ENCODE results near the gene MAVS. TPM values are rescaled to one million over a fixed set of nuclear protein-coding genes. Genes with fewer than 3 reads are reported as not detected.
"Not testable (repeated sequence)": the region's sequence is repeated elsewhere in the genome, so short reads cannot be mapped to it uniquely, and the experiment has no call there.

Gene MAVS
- total and polyA plus RNA-seq, 5 donors from 2014 or later = 3.5 to 26.1 (median 3.8) TPM

GRCh38 chr20:3876000-3876399 is 29.4 kb downstream of the MAVS start:
- peaks cover 29% of the 10 kb centered on the region for H3K36me3 Mint-ChIP-seq
- ATAC-seq (ENCODE audit: low read depth in 2 of 2) (no peak), DNase-seq (no peak)
- Histone ChIP-seq H3K4me3 (ENCODE audit: low read depth, low read length) (no peak overlapping the region), H3K27ac (ENCODE audit: insufficient read depth, low read length, poor library complexity, severe bottlenecking) (no peak overlapping the region), H3K9me3 (ENCODE audit: control insufficient read depth in 2 of 2, low read length in 2 of 2) (no peaks in the 10 kb centered on the region), H3K36me3 (ENCODE audit: control insufficient read depth, insufficient read depth, low read length) (peaks cover 15% of the 10 kb centered on the region), H3K27me3 (ENCODE audit: control insufficient read depth, insufficient read depth, low read length) (no peaks in the 10 kb centered on the region), H3K4me1 (ENCODE audit: control insufficient read depth, insufficient read depth, low read length, poor library complexity, severe bottlenecking) (no peaks in the 10 kb centered on the region)
- no peak overlapping the region for H3K4me3 Mint-ChIP-seq
- H3K9me3 Mint-ChIP-seq = no peaks in the 10 kb centered on the region
- peak overlapping the region in 2 of 3 donors; percentile 40 to 77 for H3K27ac Mint-ChIP-seq
- H3K27me3 Mint-ChIP-seq = no peaks in the 10 kb centered on the region
- peaks cover 5 to 22% (median 11%) of the 10 kb centered on the region in 4 donors for H3K4me1 Mint-ChIP-seq

GRCh38 chr20:3876676-3877075 is 30.0 kb downstream of the MAVS start:
- H3K27me3 Mint-ChIP-seq = no peaks in the 10 kb centered on the region
- peaks cover 29% of the 10 kb centered on the region for H3K36me3 Mint-ChIP-seq
- no peak overlapping the region for H3K4me3 Mint-ChIP-seq
- H3K4me1 Mint-ChIP-seq = peaks cover 5 to 22% (median 12%) of the 10 kb centered on the region in 4 donors
- Histone ChIP-seq H3K4me3 (ENCODE audit: low read depth, low read length) (no peak overlapping the region), H3K9me3 (ENCODE audit: control insufficient read depth in 2 of 2, low read length in 2 of 2) (no peaks in the 10 kb centered on the region), H3K27ac (ENCODE audit: insufficient read depth, low read length, poor library complexity, severe bottlenecking) (no peak overlapping the region), H3K27me3 (ENCODE audit: control insufficient read depth, insufficient read depth, low read length) (no peaks in the 10 kb centered on the region), H3K4me1 (ENCODE audit: control insufficient read depth, insufficient read depth, low read length, poor library complexity, severe bottlenecking) (no peaks in the 10 kb centered on the region), H3K36me3 (ENCODE audit: control insufficient read depth, insufficient read depth, low read length) (peaks cover 15% of the 10 kb centered on the region)
- no peaks in the 10 kb centered on the region for H3K9me3 Mint-ChIP-seq
- ATAC-seq (ENCODE audit: low read depth in 2 of 2) (no peak), DNase-seq (no peak)
- no peak overlapping the region for H3K27ac Mint-ChIP-seq

- H3K27me3 ChIP-seq (ENCODE audit: control insufficient read depth, insufficient read depth, low read length); H3K4me3 ChIP-seq (ENCODE audit: low read depth, low read length); ATAC-seq (ENCODE audit: low read depth in 2 of 2); H3K4me1 ChIP-seq (ENCODE audit: control insufficient read depth, insufficient read depth, low read length, poor library complexity, severe bottlenecking); H3K9me3 Mint-ChIP-seq; H3K9me3 ChIP-seq (ENCODE audit: control insufficient read depth in 2 of 2, low read length in 2 of 2); H3K4me3 Mint-ChIP-seq; H3K27ac ChIP-seq (ENCODE audit: insufficient read depth, low read length, poor library complexity, severe bottlenecking); H3K27me3 Mint-ChIP-seq; DNase-seq; H3K36me3 ChIP-seq (ENCODE audit: control insufficient read depth, insufficient read depth, low read length); H3K27ac Mint-ChIP-seq: not testable (repeated sequence)
- Mint-ChIP-seq H3K36me3 (peaks cover 21% of the 10 kb centered on the region), H3K4me1 (peaks cover 4 to 14% (median 9%) of the 10 kb centered on the region in 4 donors)
Observed at GRCh38 chr20:3878921-3879274, 32.3 kb downstream of the MAVS start.

- Mint-ChIP-seq H3K36me3 (peaks cover 18% of the 10 kb centered on the region), H3K27me3 (peaks cover 6% of the 10 kb centered on the region), H3K4me1 (peaks cover 7 to 36% (median 24%) of the 10 kb centered on the region in 4 donors), H3K27ac (peak overlapping the region in 1 of 3 donors; percentile 21), H3K4me3 (peak overlapping the region in 2 of 4 donors; percentile 26 to 60), H3K9me3 (peaks cover 0 to 1% (median 0%) of the 10 kb centered on the region in 7 donors)
- Histone ChIP-seq H3K36me3 (ENCODE audit: control insufficient read depth, insufficient read depth, low read length) (no peaks in the 10 kb centered on the region), H3K27ac (ENCODE audit: insufficient read depth, low read length, poor library complexity, severe bottlenecking) (no peak overlapping the region), H3K9me3 (ENCODE audit: control insufficient read depth in 2 of 2, low read length in 2 of 2) (no peaks in the 10 kb centered on the region), H3K4me1 (ENCODE audit: control insufficient read depth, insufficient read depth, low read length, poor library complexity, severe bottlenecking) (peaks cover 18% of the 10 kb centered on the region), H3K4me3 (ENCODE audit: low read depth, low read length) (no peak overlapping the region), H3K27me3 (ENCODE audit: control insufficient read depth, insufficient read depth, low read length) (no peaks in the 10 kb centered on the region)
- no peak for ATAC-seq (ENCODE audit: low read depth in 2 of 2)
- no peak for DNase-seq
Observed at GRCh38 chr20:3885715-3886114, 39.1 kb downstream of the MAVS start.

GRCh38 chr20:3887876-3888620 is 41.4 kb downstream of the MAVS start:
- no peak for ATAC-seq (ENCODE audit: low read depth in 2 of 2)
- no peaks in the 10 kb centered on the region for H3K36me3 ChIP-seq (ENCODE audit: control insufficient read depth, insufficient read depth, low read length)
- Mint-ChIP-seq H3K4me3 (peak overlapping the region; percentile 94 to 98 (median 96)), H3K4me1 (peaks cover 13 to 57% (median 37%) of the 10 kb centered on the region in 4 donors), H3K27ac (peak overlapping the region; percentile 94 to 96 (median 94)), H3K36me3 (peaks cover 18% of the 10 kb centered on the region), H3K9me3 (peaks cover 0 to 1% (median 0%) of the 10 kb centered on the region in 7 donors), H3K27me3 (peaks cover 6% of the 10 kb centered on the region)
- peak overlapping the region; percentile 84 for H3K4me3 ChIP-seq (ENCODE audit: low read depth, low read length)
- no peak for DNase-seq
- peaks cover 41% of the 10 kb centered on the region for H3K4me1 ChIP-seq (ENCODE audit: control insufficient read depth, insufficient read depth, low read length, poor library complexity, severe bottlenecking)
- peak overlapping the region; percentile 90 for H3K27ac ChIP-seq (ENCODE audit: insufficient read depth, low read length, poor library complexity, severe bottlenecking)
- H3K9me3 ChIP-seq (ENCODE audit: control insufficient read depth in 2 of 2, low read length in 2 of 2) = no peaks in the 10 kb centered on the region
- H3K27me3 ChIP-seq (ENCODE audit: control insufficient read depth, insufficient read depth, low read length) = no peaks in the 10 kb centered on the region

- DNase-seq = peak; percentile 96 to 99 (median 96)
- Histone ChIP-seq H3K36me3 (ENCODE audit: control insufficient read depth, insufficient read depth, low read length) (no peaks in the 10 kb centered on the region), H3K4me3 (ENCODE audit: low read depth, low read length) (peak within 1 kb of the TSS; percentile 99), H3K27ac (ENCODE audit: insufficient read depth, low read length, poor library complexity, severe bottlenecking) (peak within 1 kb of the TSS; percentile 90), H3K9me3 (ENCODE audit: control insufficient read depth in 2 of 2, low read length in 2 of 2) (no peaks in the 10 kb centered on the region), H3K27me3 (ENCODE audit: control insufficient read depth, insufficient read depth, low read length) (no peaks in the 10 kb centered on the region), H3K4me1 (ENCODE audit: control insufficient read depth, insufficient read depth, low read length, poor library complexity, severe bottlenecking) (peaks cover 49% of the 10 kb centered on the region)
- Mint-ChIP-seq H3K36me3 (peaks cover 22% of the 10 kb centered on the region), H3K27me3 (peaks cover 6% of the 10 kb centered on the region), H3K9me3 (peaks cover 0 to 1% (median 0%) of the 10 kb centered on the region in 7 donors), H3K27ac (peak within 1 kb of the TSS; percentile 94 to 99 (median 95)), H3K4me3 (peak within 1 kb of the TSS; percentile 98 to 99 (median 98)), H3K4me1 (peaks cover 18 to 65% (median 44%) of the 10 kb centered on the region in 4 donors)
- ATAC-seq (ENCODE audit: low read depth in 2 of 2) = peak; percentile 97
Observed at GRCh38 chr20:3888622-3889488, 42.2 kb downstream of the MAVS start, which contains the start of gene PANK2. Gene PANK2, plus strand, starts transcription at chr20:3889387.

GRCh38 chr20:3889489-3890397 is 43.1 kb downstream of the MAVS start:
- H3K27ac ChIP-seq (ENCODE audit: insufficient read depth, low read length, poor library complexity, severe bottlenecking) = peak overlapping the region; percentile 90
- Mint-ChIP-seq H3K36me3 (peaks cover 22% of the 10 kb centered on the region), H3K4me1 (peaks cover 21 to 70% (median 46%) of the 10 kb centered on the region in 4 donors), H3K27ac (peak overlapping the region; percentile 94 to 99 (median 95)), H3K27me3 (peaks cover 6% of the 10 kb centered on the region), H3K9me3 (peaks cover 0 to 1% (median 0%) of the 10 kb centered on the region in 7 donors), H3K4me3 (peak overlapping the region; percentile 98 to 99 (median 98))
- H3K4me3 ChIP-seq (ENCODE audit: low read depth, low read length) = peak overlapping the region; percentile 99
- H3K36me3 ChIP-seq (ENCODE audit: control insufficient read depth, insufficient read depth, low read length) = no peaks in the 10 kb centered on the region
- no peaks in the 10 kb centered on the region for H3K9me3 ChIP-seq (ENCODE audit: control insufficient read depth in 2 of 2, low read length in 2 of 2)
- H3K4me1 ChIP-seq (ENCODE audit: control insufficient read depth, insufficient read depth, low read length, poor library complexity, severe bottlenecking) = peaks cover 55% of the 10 kb centered on the region
- ATAC-seq (ENCODE audit: low read depth in 2 of 2) (no peak), DNase-seq (peak; percentile 24 to 61 (median 32))
- H3K27me3 ChIP-seq (ENCODE audit: control insufficient read depth, insufficient read depth, low read length) = no peaks in the 10 kb centered on the region

All from CD4-positive, CD25-positive, alpha-beta regulatory T cell (primary cell).